SJSA1 (cell line): ENCODE measurements around the gene SYNGR2. TPM values are rescaled to one million over a fixed set of nuclear protein-coding genes. Genes with fewer than 3 reads are reported as not detected.

Experiments
- DNase-seq, 2 experiments: peaks; one replicate each; pipeline ENCODE4 v3.0.0-alpha.2; 2015 to 2020; ENCODE audit warnings: low spot score in 2 of 2, low read depth in 1 of 2
- H3K27ac ChIP-seq: fragments of 250-450 bp; sonication (Bioruptor Pico); 2 replicates; pipeline ENCODE4 v1.5.1; 2020; ENCODE audit warnings: mild to moderate bottlenecking, moderate library complexity
- H3K27me3 ChIP-seq: fragments of 250-450 bp; sonication (Bioruptor Pico); replicated peaks from 2 replicates; pipeline ENCODE4 v1.5.1; 2020; ENCODE audit warnings: mild to moderate bottlenecking, moderate library complexity
- H3K36me3 ChIP-seq: fragments of 250-450 bp; sonication (Bioruptor Pico); 2 replicates; pipeline ENCODE4 v1.5.1; 2020; ENCODE audit warnings: mild to moderate bottlenecking
- H3K4me1 ChIP-seq: fragments of 250-450 bp; sonication (Bioruptor Pico); replicated peaks from 2 replicates; pipeline ENCODE4 v1.6.1; 2021; ENCODE audit warnings: mild to moderate bottlenecking
- H3K4me3 ChIP-seq: fragments of 250-450 bp; sonication (Bioruptor Pico); 2 replicates; pipeline ENCODE4 v1.5.1; 2020; ENCODE audit warnings: mild to moderate bottlenecking
- H3K9me3 ChIP-seq: fragments of 250-450 bp; sonication (Bioruptor Pico); replicated peaks from 2 replicates; pipeline ENCODE4 v1.5.1; 2020; ENCODE audit warnings: mild to moderate bottlenecking
- total RNA-seq: library from RNA; depleted of rRNA; stranded (reverse); fragments of >200 nt; shearing (Covaris generic); gene quantifications from 2 replicates; pipeline ENCODE4 v1.2.3, GENCODE V29; 2014

The SYNGR2 gene
- total RNA-seq, 1 experiment from 2014 or later: 25.3 TPM

DNA sequence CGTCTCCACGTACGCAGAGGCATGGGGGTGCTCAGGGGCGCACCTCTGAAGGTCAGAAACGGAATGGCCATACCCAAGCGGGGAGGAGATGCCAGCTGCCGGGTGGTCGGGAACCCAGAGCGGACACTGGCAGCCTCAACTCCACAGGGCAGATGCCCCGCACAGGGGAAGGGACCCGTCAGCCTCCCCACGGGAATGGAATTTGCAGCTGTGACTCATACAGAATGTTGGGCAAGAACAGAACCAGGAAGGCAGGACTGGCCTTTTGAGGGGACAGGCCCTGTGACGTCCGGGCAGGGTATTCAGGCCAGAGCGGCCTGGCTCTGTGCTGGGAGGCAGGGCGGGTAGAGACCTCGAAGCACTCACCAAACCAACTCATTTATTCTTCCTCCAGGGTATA, 11.0 kb downstream of the SYNGR2 start:
- H3K27me3 ChIP-seq: no peaks in the 10 kb centered on the region
- peak overlapping the region; percentile 95 for H3K27ac ChIP-seq
- peaks cover 92% of the 10 kb centered on the region for H3K36me3 ChIP-seq
- DNase-seq: peak; percentile 95
- no peaks in the 10 kb centered on the region for H3K9me3 ChIP-seq
- peaks cover 41% of the 10 kb centered on the region for H3K4me1 ChIP-seq
- no peak overlapping the region for H3K4me3 ChIP-seq

DNA sequence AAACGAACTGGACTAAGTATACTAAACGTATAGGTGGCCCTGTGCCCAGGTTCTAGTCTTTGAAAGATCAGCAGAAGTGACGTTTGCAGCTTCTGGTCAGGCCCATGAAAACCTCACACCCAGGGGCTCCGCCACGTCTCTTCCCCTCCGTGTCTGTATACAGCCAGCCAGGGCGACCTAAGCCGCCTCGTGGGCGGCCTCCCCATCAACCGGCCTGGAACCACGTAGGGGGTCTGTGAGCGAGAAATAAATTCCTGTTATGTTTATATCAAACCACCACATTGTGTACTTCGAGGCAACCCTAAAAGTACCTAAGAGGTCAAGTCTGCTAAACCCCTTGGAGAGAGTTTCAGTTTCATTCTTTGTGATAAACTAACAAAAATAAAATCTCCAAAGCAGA, 11.7 kb downstream of the SYNGR2 start:
- Histone ChIP-seq H3K4me3 (no peak overlapping the region), H3K9me3 (no peaks in the 10 kb centered on the region), H3K4me1 (peaks cover 48% of the 10 kb centered on the region), H3K27ac (peak overlapping the region; percentile 95), H3K27me3 (no peaks in the 10 kb centered on the region), H3K36me3 (peaks cover 92% of the 10 kb centered on the region)
- peak; percentile 99 for DNase-seq

DNA sequence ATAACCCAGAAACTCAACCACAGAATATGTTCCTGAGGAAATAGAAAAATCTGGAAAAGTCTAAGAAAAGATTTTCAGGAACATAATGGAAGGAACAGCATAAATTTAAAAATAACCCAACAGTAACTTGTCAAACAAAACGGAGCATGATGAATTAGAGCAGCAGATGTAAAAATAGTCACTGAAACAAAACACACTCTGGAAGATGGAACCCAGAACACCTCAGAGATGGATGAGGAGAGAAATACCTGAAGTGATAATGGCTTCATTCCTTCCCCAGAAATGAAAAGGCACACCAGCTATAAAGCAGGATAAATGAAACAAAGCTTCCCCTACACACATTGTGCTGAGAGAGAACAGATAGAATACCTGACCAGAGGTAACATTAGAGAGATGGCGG, 12.1 kb downstream of the SYNGR2 start:
- Histone ChIP-seq H3K36me3 (peaks cover 92% of the 10 kb centered on the region), H3K9me3 (no peaks in the 10 kb centered on the region), H3K4me3 (no peak overlapping the region), H3K27ac (peak overlapping the region; percentile 95), H3K4me1 (peaks cover 52% of the 10 kb centered on the region), H3K27me3 (no peaks in the 10 kb centered on the region)
- DNase-seq: no peak

DNA sequence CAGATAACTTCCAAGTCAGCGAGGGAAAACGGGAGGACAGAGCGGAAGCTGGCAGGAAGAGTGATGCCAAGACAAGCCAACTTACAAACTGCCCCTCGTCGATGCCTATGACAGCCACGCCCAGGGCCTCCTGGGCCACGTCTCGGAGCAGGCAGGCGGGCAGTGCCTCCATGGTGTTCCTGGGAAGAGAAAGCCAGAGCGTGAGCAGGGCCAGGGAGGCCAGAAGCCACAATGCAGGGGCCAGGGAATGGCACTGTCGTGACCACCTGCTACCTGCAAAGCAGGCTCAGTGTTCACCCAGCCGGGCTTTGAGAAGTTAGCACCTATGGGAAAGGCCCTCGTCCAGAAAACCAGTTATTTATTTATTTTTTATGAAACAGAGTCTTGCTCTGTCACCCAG, 14.1 kb downstream of the SYNGR2 start:
- DNase-seq: no peak
- no peaks in the 10 kb centered on the region for H3K9me3 ChIP-seq
- no peak overlapping the region for H3K4me3 ChIP-seq
- no peak overlapping the region for H3K27ac ChIP-seq
- H3K4me1 ChIP-seq: peaks cover 61% of the 10 kb centered on the region
- peaks cover 81% of the 10 kb centered on the region for H3K36me3 ChIP-seq
- H3K27me3 ChIP-seq: no peaks in the 10 kb centered on the region

GRCh38 chr17:78183916-78184315, 15.5 kb downstream of the SYNGR2 start:
- no peak overlapping the region for H3K27ac ChIP-seq
- H3K9me3 ChIP-seq: no peaks in the 10 kb centered on the region
- no peak overlapping the region for H3K4me3 ChIP-seq
- H3K27me3 ChIP-seq: no peaks in the 10 kb centered on the region
- DNase-seq: no peak
- peaks cover 67% of the 10 kb centered on the region for H3K36me3 ChIP-seq
- peaks cover 52% of the 10 kb centered on the region for H3K4me1 ChIP-seq

DNA sequence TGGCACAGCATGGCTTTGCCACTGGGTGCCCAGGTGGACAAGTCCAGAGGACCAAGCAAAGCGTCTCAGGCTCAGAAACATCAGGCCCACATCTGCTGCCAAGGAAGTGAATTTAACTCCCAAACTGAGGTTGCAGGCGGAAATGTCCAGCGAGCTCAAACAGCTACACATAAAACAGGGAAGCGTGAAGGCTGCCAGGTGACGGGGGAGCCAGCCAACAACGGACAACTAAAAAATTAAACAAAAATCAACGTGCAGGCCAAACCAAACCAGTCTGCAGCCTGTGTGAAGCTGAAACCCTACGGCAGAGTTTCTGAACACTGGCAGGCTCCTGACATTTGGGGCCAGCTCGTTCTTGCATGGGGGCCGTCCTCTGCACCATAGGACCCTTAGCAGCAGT, 16.0 kb downstream of the SYNGR2 start:
- no peak overlapping the region for H3K27ac ChIP-seq
- peaks cover 48% of the 10 kb centered on the region for H3K4me1 ChIP-seq
- peaks cover 63% of the 10 kb centered on the region for H3K36me3 ChIP-seq
- DNase-seq: no peak
- H3K4me3 ChIP-seq: no peak overlapping the region
- H3K9me3 ChIP-seq: no peaks in the 10 kb centered on the region
- no peaks in the 10 kb centered on the region for H3K27me3 ChIP-seq

- DNase-seq: no peak
- Histone ChIP-seq H3K9me3 (no peaks in the 10 kb centered on the region), H3K27ac (no peak overlapping the region), H3K36me3 (peaks cover 58% of the 10 kb centered on the region), H3K27me3 (no peaks in the 10 kb centered on the region), H3K4me3 (no peak overlapping the region), H3K4me1 (peaks cover 43% of the 10 kb centered on the region)
These were observed 16.5 kb downstream of the SYNGR2 start for GRCh38 chr17:78184868-78185267.

- Histone ChIP-seq H3K27me3 (no peaks in the 10 kb centered on the region), H3K4me3 (peak overlapping the region; percentile 73), H3K36me3 (peaks cover 52% of the 10 kb centered on the region), H3K27ac (peak overlapping the region; percentile 91), H3K4me1 (peaks cover 33% of the 10 kb centered on the region), H3K9me3 (no peaks in the 10 kb centered on the region)
- DNase-seq: peak in 1 of 2 experiments; percentile 87
These were observed 17.8 kb downstream of the SYNGR2 start for GRCh38 chr17:78185981-78186691.

DNA sequence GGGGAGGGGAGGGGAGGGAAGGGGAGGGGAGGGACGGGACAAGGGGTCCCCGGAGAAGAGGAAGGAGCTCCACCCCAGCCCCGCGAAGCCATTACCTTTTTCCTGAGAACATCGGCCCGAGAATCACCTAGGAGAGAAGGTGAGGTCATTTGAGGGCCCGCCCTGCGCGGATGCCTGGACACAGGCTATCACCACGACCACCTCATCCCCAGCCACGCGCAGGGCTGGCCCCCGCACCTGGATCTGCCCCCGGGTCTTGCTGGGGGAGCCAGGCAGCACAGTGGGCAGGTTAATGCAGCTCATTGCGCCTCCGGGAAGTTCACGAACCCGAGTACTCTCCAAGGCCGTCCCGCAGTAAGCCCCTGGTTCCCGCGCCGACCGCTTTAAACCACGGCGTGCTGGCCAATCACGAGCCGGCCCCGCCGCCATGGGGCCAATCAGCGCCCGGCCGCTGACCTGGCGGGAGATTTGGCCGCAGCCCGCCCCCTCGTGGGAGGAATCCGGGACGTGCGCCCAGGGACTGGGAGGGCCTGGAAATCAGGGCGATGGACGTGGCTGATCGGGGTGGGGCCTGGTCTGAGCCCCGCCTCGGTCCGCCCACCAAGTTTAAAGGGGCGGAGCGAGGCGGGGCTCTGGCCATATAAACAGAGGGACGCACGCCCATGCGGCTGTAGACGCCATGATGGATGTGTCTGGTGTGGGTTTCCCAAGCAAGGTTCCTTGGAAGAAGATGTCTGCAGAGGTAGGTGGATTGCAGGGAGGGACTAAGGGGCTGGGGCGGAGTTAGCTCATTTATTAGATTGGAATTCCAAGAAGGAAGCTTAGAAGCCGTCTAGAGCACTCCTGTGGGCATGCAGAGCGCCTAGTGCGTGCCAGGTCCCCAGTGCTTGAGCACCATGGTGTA, 18.6 kb downstream of the SYNGR2 start, which contains the start of the genes AFMID and TK1:
AFMID (plus strand) TSS at position 671 of the 904 bp plus-strand sequence; CDS start at position 680, 9 bp downstream.
TK1 (minus strand) TSS at position 361 of the 904 bp plus-strand sequence; CDS start at position 303, 58 bp downstream.
- peak within 1 kb of the TSS; percentile 73 for H3K4me3 ChIP-seq
- H3K27me3 ChIP-seq: no peaks in the 10 kb centered on the region
- H3K9me3 ChIP-seq: no peaks in the 10 kb centered on the region
- peaks cover 25% of the 10 kb centered on the region for H3K4me1 ChIP-seq
- H3K27ac ChIP-seq: peak within 1 kb of the TSS; percentile 91
- peak; percentile 99 to 100 for DNase-seq
- peaks cover 44% of the 10 kb centered on the region for H3K36me3 ChIP-seq

GRCh38 chr17:78196716-78197115, 28.3 kb downstream of the SYNGR2 start:
- DNase-seq: no peak
- Histone ChIP-seq H3K36me3 (peaks cover 15% of the 10 kb centered on the region), H3K4me3 (no peak overlapping the region), H3K27ac (no peak overlapping the region), H3K9me3 (no peaks in the 10 kb centered on the region), H3K27me3 (no peaks in the 10 kb centered on the region), H3K4me1 (peaks cover 11% of the 10 kb centered on the region)

GRCh38 chr17:78197147-78197832, 28.9 kb downstream of the SYNGR2 start:
- H3K27ac ChIP-seq: no peak overlapping the region
- DNase-seq: no peak

DNA sequence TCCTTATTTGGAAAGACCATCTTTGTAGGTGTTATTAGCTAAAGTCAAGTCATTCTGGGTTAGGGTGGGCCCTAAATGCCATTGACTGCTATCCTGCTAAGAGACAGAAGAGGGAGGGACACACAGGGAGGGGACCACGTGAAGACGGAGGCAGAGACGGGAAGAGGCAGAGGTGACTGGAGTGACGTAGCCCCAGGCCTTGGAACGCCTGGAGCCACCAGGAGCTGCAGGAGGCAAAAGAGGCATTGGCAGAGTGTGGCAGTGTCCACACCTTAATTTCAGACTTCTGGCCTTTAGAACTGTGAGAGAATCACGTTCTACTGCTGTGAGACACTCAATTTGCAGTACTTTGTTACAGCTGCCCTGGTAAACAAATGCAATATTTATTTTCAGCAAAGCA, 32.1 kb downstream of the SYNGR2 start:
- H3K4me3 ChIP-seq: no peak overlapping the region
- H3K27ac ChIP-seq: no peak overlapping the region
- no peak for DNase-seq
- no peaks in the 10 kb centered on the region for H3K9me3 ChIP-seq
- no peaks in the 10 kb centered on the region for H3K27me3 ChIP-seq
- peaks cover 11% of the 10 kb centered on the region for H3K4me1 ChIP-seq
- peaks cover 8% of the 10 kb centered on the region; the same call in 1 of the 2 replicates for H3K36me3 ChIP-seq

More at GRCh38 chr17:78197147-78197832, 28.9 kb downstream of the SYNGR2 start:
- Histone ChIP-seq H3K9me3 (no peaks in the 10 kb centered on the region), H3K36me3 (peaks cover 15% of the 10 kb centered on the region), H3K4me3 (no peak overlapping the region), H3K27me3 (no peaks in the 10 kb centered on the region), H3K4me1 (peaks cover 11% of the 10 kb centered on the region)

DNA sequence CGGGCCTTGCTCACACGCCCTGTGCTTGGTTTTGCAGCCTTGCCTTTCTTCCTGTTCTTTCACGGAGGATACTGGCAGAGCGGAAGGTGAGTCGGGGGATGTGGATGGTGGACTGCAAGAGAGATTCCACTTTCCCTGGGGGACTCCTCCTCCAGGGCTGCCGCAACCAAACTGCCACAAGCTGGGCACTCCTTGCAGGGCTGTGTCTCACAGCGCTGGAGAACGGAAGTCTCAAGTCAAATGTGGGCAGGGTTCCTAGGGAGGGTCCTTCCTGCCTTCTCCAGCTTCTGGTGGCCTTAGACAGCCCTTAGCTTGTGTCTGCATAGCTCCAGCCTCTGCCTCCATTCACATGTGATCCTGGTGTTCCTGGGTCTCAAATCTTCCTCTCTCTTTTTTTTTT, 34.3 kb downstream of the SYNGR2 start:
- DNase-seq: no peak
- Histone ChIP-seq H3K27ac (no peak overlapping the region), H3K9me3 (no peaks in the 10 kb centered on the region), H3K27me3 (no peaks in the 10 kb centered on the region), H3K4me3 (no peak overlapping the region), H3K4me1 (peaks cover 11% of the 10 kb centered on the region), H3K36me3 (peaks cover 3% of the 10 kb centered on the region; the same call in 1 of the 2 replicates)
